Measurements from ENCODE around the gene FOXP2.

The FOXP2 gene

GRCh38 chr7:114708646-114709045, 294.0 kb downstream of the FOXP2 start:
- no peak for DNase-seq (ENCODE audit: low spot score)
- no peak for FAIRE-seq

- no peak for DNase-seq (ENCODE audit: low spot score)
- no peak for FAIRE-seq
Measured at GRCh38 chr7:114710499-114710898, 295.9 kb downstream of the FOXP2 start.

- DNase-seq (ENCODE audit: low spot score): no peak
- no peak for FAIRE-seq
Measured at GRCh38 chr7:114711241-114711640, 296.6 kb downstream of the FOXP2 start.

- no peak for FAIRE-seq
- DNase-seq (ENCODE audit: low spot score): no peak
Measured at GRCh38 chr7:114715907-114716306, 301.3 kb downstream of the FOXP2 start.

- no peak for FAIRE-seq
- DNase-seq (ENCODE audit: low spot score): no peak
Measured at GRCh38 chr7:114718861-114719260, 304.2 kb downstream of the FOXP2 start.

GRCh38 chr7:114720725-114721124, 306.1 kb downstream of the FOXP2 start:
- DNase-seq (ENCODE audit: low spot score): no peak
- FAIRE-seq: no peak

GRCh38 chr7:114722562-114722961, 307.9 kb downstream of the FOXP2 start:
- DNase-seq (ENCODE audit: low spot score) (no peak), FAIRE-seq (peak; percentile 30)

- no peak for DNase-seq (ENCODE audit: low spot score)
- no peak for FAIRE-seq
Measured at GRCh38 chr7:114723308-114723707, 308.7 kb downstream of the FOXP2 start.

- no peak for FAIRE-seq
- DNase-seq (ENCODE audit: low spot score): no peak
Measured at GRCh38 chr7:114740095-114740494, 325.5 kb downstream of the FOXP2 start.

- no peak for DNase-seq (ENCODE audit: low spot score)
- no peak for FAIRE-seq
Measured at GRCh38 chr7:114740941-114741340, 326.3 kb downstream of the FOXP2 start.

GRCh38 chr7:114741911-114742310, 327.3 kb downstream of the FOXP2 start:
- no peak for FAIRE-seq

More at GRCh38 chr7:114741911-114742310, 327.3 kb downstream of the FOXP2 start:
- no peak for DNase-seq (ENCODE audit: low spot score)
